Measurements from ENCODE around the gene ZC3H7B. TPM values are rescaled to one million over a fixed set of nuclear protein-coding genes. Genes with fewer than 3 reads are reported as not detected.

ZC3H7B gene
- total RNA-seq (10 to 100 TPM; 32.0 to 55.8 TPM), polyA plus RNA-seq (10 to 100 TPM; 31.5 to 36.6 TPM)
- long read RNA-seq, donor 1, full-length matches to known transcripts: 2 of 50 reads
- long read RNA-seq, donor 1, partial matches to known transcripts: 48 of 50 reads
- long read RNA-seq, donor 1, other reads (novel, unspliced or antisense): 0 of 50 reads
- long read RNA-seq, donor 2, partial matches to known transcripts: 7 of 7 reads
- long read RNA-seq, donor 2, other reads (novel, unspliced or antisense): 0 of 7 reads
- long read RNA-seq, donor 3, partial matches to known transcripts: 5 of 5 reads
- long read RNA-seq, donor 3, other reads (novel, unspliced or antisense): 0 of 5 reads
- long read RNA-seq, donor 4, full-length matches to known transcripts: 2 of 25 reads
- long read RNA-seq, donor 4, partial matches to known transcripts: 23 of 25 reads
- long read RNA-seq, donor 4, other reads (novel, unspliced or antisense): 0 of 25 reads
- long read RNA-seq, donor 5, full-length matches to known transcripts: 5 of 20 reads
- long read RNA-seq, donor 5, partial matches to known transcripts: 15 of 20 reads
- long read RNA-seq, donor 5, other reads (novel, unspliced or antisense): 0 of 20 reads

- peaks cover 4 to 15% (median 8%) of the 10 kb centered on the region in 5 donors for H3K4me1 ChIP-seq (ENCODE audit: control insufficient read depth in 5 of 5, insufficient read depth in 5 of 5, low read length in 5 of 5)
- 0% methylated on average over 67 to 74 of the region's 74 CpGs for WGBS, 2 donors
- DNase-seq: peak; percentile 84 to 88 (median 85)
- peak within 1 kb of the TSS; percentile 89 to 91 for H3K27ac ChIP-seq (ENCODE audit: low read depth in 1 of 2, low read length in 1 of 2)
- TF ChIP-seq CTCF (IDR thresholded peaks at IDR 0.05; ENCODE audit: control extremely low read depth, extremely low read depth): peak; percentile 44
- H3K36me3 ChIP-seq (ENCODE audit: control insufficient read depth in 4 of 4, insufficient read depth in 4 of 4, low read length in 4 of 4): peaks cover 0 to 2% (median 0%) of the 10 kb centered on the region in 4 donors
- no peaks in the 10 kb centered on the region for H3K9me3 ChIP-seq (ENCODE audit: control insufficient read depth in 4 of 4, insufficient read depth in 3 of 4, low read length in 3 of 4)
- peak within 1 kb of the TSS; percentile 81 to 85 for H3K9ac ChIP-seq (ENCODE audit: insufficient read depth in 1 of 2, low read length in 2 of 2)
- peak; percentile 94 for ATAC-seq (ENCODE audit: insufficient read depth, low FRiP score)
- H3K27me3 ChIP-seq (ENCODE audit: control insufficient read depth in 3 of 3, insufficient read depth in 3 of 3, low read length in 2 of 3): no peaks in the 10 kb centered on the region
- peak within 1 kb of the TSS; percentile 87 for H3K4me3 ChIP-seq
These were observed at the start of gene ZC3H7B for GRCh38 chr22:41301085-41302020. TSS of gene ZC3H7B (plus strand) at chr22:41301525. CDS start at chr22:41320661, 19,136 bp downstream.

GRCh38 chr22:41252365-41252764 lies 49.0 kb upstream of the ZC3H7B start:
- Histone ChIP-seq H3K27me3 (ENCODE audit: control insufficient read depth in 3 of 3, insufficient read depth in 3 of 3, low read length in 2 of 3) (no peaks in the 10 kb centered on the region), H3K36me3 (ENCODE audit: control insufficient read depth in 4 of 4, insufficient read depth in 4 of 4, low read length in 4 of 4) (peaks cover 24 to 79% (median 37%) of the 10 kb centered on the region in 4 donors), H3K9me3 (ENCODE audit: control insufficient read depth in 4 of 4, insufficient read depth in 3 of 4, low read length in 3 of 4) (no peaks in the 10 kb centered on the region), H3K4me1 (ENCODE audit: control insufficient read depth in 5 of 5, insufficient read depth in 5 of 5, low read length in 5 of 5) (no peaks in the 10 kb centered on the region), H3K27ac (ENCODE audit: low read depth in 1 of 2, low read length in 1 of 2) (no peak overlapping the region), H3K9ac (ENCODE audit: insufficient read depth in 1 of 2, low read length in 2 of 2) (no peak overlapping the region), H3K4me3 (no peak overlapping the region)
- no peak for TF ChIP-seq CTCF (IDR thresholded peaks at IDR 0.05; ENCODE audit: control extremely low read depth, extremely low read depth)
- 93 to 96% methylated on average over 8 of the region's 8 CpGs for WGBS, 2 donors
- ATAC-seq (ENCODE audit: insufficient read depth, low FRiP score): no peak
- DNase-seq: no peak

GRCh38 chr22:41254230-41254629 lies 47.1 kb upstream of the ZC3H7B start:
- H3K27ac ChIP-seq (ENCODE audit: low read depth in 1 of 2, low read length in 1 of 2): no peak overlapping the region
- H3K9ac ChIP-seq (ENCODE audit: insufficient read depth in 1 of 2, low read length in 2 of 2): no peak overlapping the region
- peaks cover 24 to 75% (median 32%) of the 10 kb centered on the region in 4 donors for H3K36me3 ChIP-seq (ENCODE audit: control insufficient read depth in 4 of 4, insufficient read depth in 4 of 4, low read length in 4 of 4)
- no peaks in the 10 kb centered on the region for H3K9me3 ChIP-seq (ENCODE audit: control insufficient read depth in 4 of 4, insufficient read depth in 3 of 4, low read length in 3 of 4)
- no peaks in the 10 kb centered on the region for H3K4me1 ChIP-seq (ENCODE audit: control insufficient read depth in 5 of 5, insufficient read depth in 5 of 5, low read length in 5 of 5)
- TF ChIP-seq CTCF (IDR thresholded peaks at IDR 0.05; ENCODE audit: control extremely low read depth, extremely low read depth): no peak
- 76 to 84% methylated on average over 7 of the region's 7 CpGs for WGBS, 2 donors
- no peaks in the 10 kb centered on the region for H3K27me3 ChIP-seq (ENCODE audit: control insufficient read depth in 3 of 3, insufficient read depth in 3 of 3, low read length in 2 of 3)
- DNase-seq: no peak
- ATAC-seq (ENCODE audit: insufficient read depth, low FRiP score): no peak
- H3K4me3 ChIP-seq: no peak overlapping the region

Measured in lung (tissue), 16 donors.